Stomach (tissue), 9 donors: ENCODE results near the gene ARHGEF5. TPM values are rescaled to one million over a fixed set of nuclear protein-coding genes. Genes with fewer than 3 reads are reported as not detected.

ENCODE experiments used
- DNase-seq, 2 donors: peaks; one replicate each; pipeline versions ENCODE4 v3.0.0 to v3.0.0-alpha.2; 2013 to 2019
- H3K27ac ChIP-seq, 5 donors: fragments of 200-600 bp in 4 of 5; sonication (generic) in 4 of 5; one replicate each; pipeline ENCODE4 v1.5.1; 2013 to 2019; ENCODE audit warnings: mild to moderate bottlenecking in 1 of 5, moderate library complexity in 1 of 5
- H3K27me3 ChIP-seq, 3 donors: fragments of 200-600 bp; sonication (generic); one replicate each; pipeline ENCODE4 v1.5.1; 2017 to 2019; ENCODE audit warnings: mixed run types in 1 of 3
- H3K36me3 ChIP-seq, 4 donors: fragments of 200-600 bp; sonication (generic); 1 replicate in 3 of 4; 2 replicates in 1 of 4; pipeline ENCODE4 v1.5.1; 2016 to 2019
- H3K4me1 ChIP-seq, 4 donors: fragments of 200-600 bp; sonication (generic); one replicate each; pipeline ENCODE4 v1.5.1; 2016 to 2019
- H3K4me3 ChIP-seq, 4 donors: fragments of 200-600 bp; sonication (generic) in 3 of 4; one replicate each; pipeline ENCODE4 v1.5.1; 2016 to 2019; ENCODE audit warnings: mild to moderate bottlenecking in 1 of 4
- H3K9me3 ChIP-seq, 4 donors: fragments of 200-600 bp; sonication (generic); one replicate each; pipeline ENCODE4 v1.5.1; 2016 to 2019
- EP300 ChIP-seq: sonication (generic); formaldehyde crosslinking; IDR thresholded peaks from one replicate; pipeline ENCODE4 v1.6.1; 2017; ENCODE audit warnings: antibody characterized with exemption
- POLR2A ChIP-seq, 4 donors: fragments of 450-650 bp; IDR thresholded peaks; one replicate each; pipeline ENCODE4 v1.6.1; 2016; ENCODE audit warnings: antibody characterized with exemption in 4 of 4, control low read depth in 2 of 4, mild to moderate bottlenecking in 1 of 4, moderate library complexity in 1 of 4
- POLR2AphosphoS5 ChIP-seq, 3 donors: sonication (generic); formaldehyde crosslinking; IDR thresholded peaks; one replicate each; pipeline ENCODE4 v1.6.1; 2016; ENCODE audit warnings: antibody characterized with exemption in 3 of 3
- WGBS, 5 donors: extraction: QIAGEN DNeasy Blood & Tissue Kit in 3 of 5; methylation state at CpG; one replicate each; pipeline versions ENCODE4 v1.1.5 to v1.1.7; 2013 to 2018; 5-methylcytosine and 5-hydroxymethylcytosine counted together
- intact Hi-C: fragments of 100-400 bp; cut with DNase I; formaldehyde crosslinking; loops from one replicate; pipeline ENCODE4 v1.15.1; 2023; ENCODE audit warnings: low total_unique reads
- polyA plus RNA-seq, 3 donors: library from polyadenylated mRNA; stranded (reverse); fragments of 200-250 nt; gene quantifications; one replicate each; pipeline ENCODE4 v1.2.3, GENCODE V29; 2013
- total RNA-seq, 5 donors: library from RNA; depleted of rRNA; stranded (reverse); fragments of >200 nt; gene quantifications; one replicate each; pipeline versions ENCODE4 v1.1.0 to v1.2.3, GENCODE V29; 2014 to 2016
- TF ChIP-seq, protein P1 (sequence below), 7 experiments: fragments of 450-650 bp in 4 of 7; fragments of 200-600 bp in 3 of 7; sonication (generic) in 3 of 7; IDR thresholded peaks; one replicate each; pipeline ENCODE4 v1.5.1; 2016 to 2019; ENCODE audit warnings: antibody characterized with exemption in 7 of 7, control low read depth in 2 of 7, mild to moderate bottlenecking in 1 of 7
- donor health status: healthy with polysubstance abuse.
- donor health status: Bipolar disorder and iron deficiency.
- donor health status: healthy.

Gene ARHGEF5
- total and polyA plus RNA-seq, 8 donors = 9.4 to 92.1 (median 14.2) TPM

GRCh38 chr7:144397086-144397485, 41.9 kb downstream of the ARHGEF5 start:
- intact Hi-C loops = no loop called here
- H3K27ac ChIP-seq = no peak overlapping the region
- no peaks in the 10 kb centered on the region for H3K9me3 ChIP-seq
- peaks cover 0 to 10% (median 0%) of the 10 kb centered on the region in 3 donors for H3K27me3 ChIP-seq
- WGBS, 5 donors = 63 to 90% (median 67%) methylated on average over 4 of the region's 4 CpGs
- no peak overlapping the region for H3K4me3 ChIP-seq
- H3K36me3 ChIP-seq = no peaks in the 10 kb centered on the region
- peaks cover 0 to 2% (median under 1%) of the 10 kb centered on the region in 4 donors for H3K4me1 ChIP-seq
- no peak for TF ChIP-seq POLR2AphosphoS5 (IDR thresholded peaks at IDR 0.05)
- TF ChIP-seq POLR2A (IDR thresholded peaks at IDR 0.05) = no peak
- TF ChIP-seq, protein P1, sequence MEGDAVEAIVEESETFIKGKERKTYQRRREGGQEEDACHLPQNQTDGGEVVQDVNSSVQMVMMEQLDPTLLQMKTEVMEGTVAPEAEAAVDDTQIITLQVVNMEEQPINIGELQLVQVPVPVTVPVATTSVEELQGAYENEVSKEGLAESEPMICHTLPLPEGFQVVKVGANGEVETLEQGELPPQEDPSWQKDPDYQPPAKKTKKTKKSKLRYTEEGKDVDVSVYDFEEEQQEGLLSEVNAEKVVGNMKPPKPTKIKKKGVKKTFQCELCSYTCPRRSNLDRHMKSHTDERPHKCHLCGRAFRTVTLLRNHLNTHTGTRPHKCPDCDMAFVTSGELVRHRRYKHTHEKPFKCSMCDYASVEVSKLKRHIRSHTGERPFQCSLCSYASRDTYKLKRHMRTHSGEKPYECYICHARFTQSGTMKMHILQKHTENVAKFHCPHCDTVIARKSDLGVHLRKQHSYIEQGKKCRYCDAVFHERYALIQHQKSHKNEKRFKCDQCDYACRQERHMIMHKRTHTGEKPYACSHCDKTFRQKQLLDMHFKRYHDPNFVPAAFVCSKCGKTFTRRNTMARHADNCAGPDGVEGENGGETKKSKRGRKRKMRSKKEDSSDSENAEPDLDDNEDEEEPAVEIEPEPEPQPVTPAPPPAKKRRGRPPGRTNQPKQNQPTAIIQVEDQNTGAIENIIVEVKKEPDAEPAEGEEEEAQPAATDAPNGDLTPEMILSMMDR (IDR thresholded peaks at IDR 0.05) = no peak
- TF ChIP-seq EP300 = no peak
- no peak for DNase-seq

- 81 to 86% (median 85%) methylated on average over 9 of the region's 9 CpGs for WGBS, 5 donors
- no peaks in the 10 kb centered on the region for H3K4me1 ChIP-seq
- no peak overlapping the region for H3K27ac ChIP-seq
- no peak for TF ChIP-seq EP300
- no peak for TF ChIP-seq POLR2AphosphoS5 (IDR thresholded peaks at IDR 0.05)
- TF ChIP-seq, protein P1 (IDR thresholded peaks at IDR 0.05) = no peak
- TF ChIP-seq POLR2A (IDR thresholded peaks at IDR 0.05) = no peak
- H3K4me3 ChIP-seq = no peak overlapping the region
- no peaks in the 10 kb centered on the region for H3K9me3 ChIP-seq
- DNase-seq = no peak
- peaks cover 0 to 12% (median 0%) of the 10 kb centered on the region in 3 donors for H3K27me3 ChIP-seq
- H3K36me3 ChIP-seq = no peaks in the 10 kb centered on the region
- intact Hi-C loops = no loop called here
Measured at GRCh38 chr7:144398291-144398690, 43.1 kb downstream of the ARHGEF5 start.

DNA sequence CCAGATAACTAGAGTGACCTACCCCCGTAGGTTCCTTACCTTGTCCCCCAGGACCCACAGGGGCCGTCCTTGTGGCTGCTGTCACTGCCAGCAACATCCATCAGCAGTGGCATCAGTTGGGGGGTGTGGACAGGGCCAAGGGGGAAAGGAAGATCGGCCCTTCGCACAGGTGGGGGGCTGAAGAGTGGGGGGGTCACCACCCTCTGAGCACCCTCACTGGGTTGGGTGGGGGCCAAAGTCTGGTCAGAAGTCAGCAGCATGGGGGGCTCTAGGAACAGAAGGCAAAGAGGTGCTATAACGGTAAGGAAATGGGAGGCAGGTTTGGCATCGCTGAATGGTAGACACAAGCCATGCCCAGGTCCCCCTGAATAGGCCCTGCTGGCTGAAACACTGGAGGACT, 43.7 kb downstream of the ARHGEF5 start:
- Histone ChIP-seq H3K9me3 (no peaks in the 10 kb centered on the region), H3K27me3 (peaks cover 0 to 12% (median 0%) of the 10 kb centered on the region in 3 donors), H3K4me1 (no peaks in the 10 kb centered on the region), H3K4me3 (no peak overlapping the region), H3K36me3 (no peaks in the 10 kb centered on the region), H3K27ac (no peak overlapping the region)
- intact Hi-C loops = no loop called here
- TF ChIP-seq POLR2AphosphoS5 (IDR thresholded peaks at IDR 0.05) (no peak), EP300 (no peak), POLR2A (IDR thresholded peaks at IDR 0.05) (no peak)
- TF ChIP-seq, protein P1 (IDR thresholded peaks at IDR 0.05) = no peak
- DNase-seq = no peak
- 66 to 85% (median 82%) methylated on average over 6 of the region's 6 CpGs for WGBS, 5 donors

DNA sequence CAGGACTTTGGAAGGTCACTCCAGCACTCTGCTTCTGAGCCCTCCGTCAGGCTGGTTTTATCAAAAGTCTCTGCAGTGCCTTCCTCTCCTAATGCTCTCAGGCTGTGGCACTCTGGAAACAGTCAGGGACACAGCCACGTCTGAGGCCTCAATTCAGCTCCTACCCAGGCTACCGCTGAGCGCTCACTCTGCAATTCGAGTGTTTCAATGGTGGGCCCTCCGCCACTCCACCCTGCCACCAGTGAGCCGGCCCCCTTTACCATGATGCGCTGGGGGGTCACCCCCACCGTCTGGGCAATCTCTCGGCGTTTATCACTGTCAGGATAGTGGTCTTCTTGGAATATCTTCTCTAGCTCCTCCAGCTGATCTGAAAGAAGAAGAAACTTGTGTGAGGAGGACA, 44.7 kb downstream of the ARHGEF5 start:
- peaks cover 0 to 12% (median 0%) of the 10 kb centered on the region in 3 donors for H3K27me3 ChIP-seq
- no peak for DNase-seq
- intact Hi-C loops = no loop called here
- TF ChIP-seq, protein P1 (IDR thresholded peaks at IDR 0.05) = no peak
- no peak for TF ChIP-seq POLR2A (IDR thresholded peaks at IDR 0.05)
- no peak for TF ChIP-seq POLR2AphosphoS5 (IDR thresholded peaks at IDR 0.05)
- H3K4me1 ChIP-seq = no peaks in the 10 kb centered on the region
- no peak overlapping the region for H3K4me3 ChIP-seq
- 77 to 87% (median 83%) methylated on average over 11 of the region's 11 CpGs for WGBS, 5 donors
- no peaks in the 10 kb centered on the region for H3K36me3 ChIP-seq
- no peaks in the 10 kb centered on the region for H3K9me3 ChIP-seq
- H3K27ac ChIP-seq = no peak overlapping the region
